Esophagus muscularis mucosa (tissue), 4 donors: Measurements from ENCODE around the gene PFAS. TPM values are rescaled to one million over a fixed set of nuclear protein-coding genes. Genes with fewer than 3 reads are reported as not detected.

ENCODE experiments used
- DNase-seq: peaks from one replicate; pipeline ENCODE4 v3.0.0-alpha.2; 2017; ENCODE audit errors: extremely low spot score
- H3K27ac ChIP-seq, 4 donors: fragments of 200-600 bp; sonication (generic); replicated peaks in 1 of 4; 1 replicate in 3 of 4; 2 replicates in 1 of 4; pipeline ENCODE4 v1.5.1; 2016 to 2019; ENCODE audit warnings: mild to moderate bottlenecking in 1 of 4
- H3K27me3 ChIP-seq, 4 donors: fragments of 200-600 bp; sonication (generic); one replicate each; pipeline versions ENCODE4 v1.5.1 to v1.6.0; 2016 to 2019
- H3K36me3 ChIP-seq, 4 donors: fragments of 200-600 bp; sonication (generic); one replicate each; pipeline ENCODE4 v1.5.1; 2016 to 2019
- H3K4me1 ChIP-seq, 4 donors: fragments of 200-600 bp; sonication (generic); one replicate each; pipeline ENCODE4 v1.5.1; 2016 to 2019
- H3K4me3 ChIP-seq, 4 donors: fragments of 200-600 bp; sonication (generic); 1 replicate in 2 of 4; 2 replicates in 2 of 4; pipeline ENCODE4 v1.5.1; 2016 to 2019; ENCODE audit warnings: mild to moderate bottlenecking in 4 of 4, moderate library complexity in 1 of 4
- H3K9me3 ChIP-seq, 4 donors: fragments of 200-600 bp; sonication (generic); 1 replicate in 3 of 4; 2 replicates in 1 of 4; pipeline ENCODE4 v1.5.1; 2016 to 2019
- CTCF ChIP-seq, 3 experiments: fragments of 200-600 bp in 2 of 3; fragments of 450-650 bp in 1 of 3; sonication (generic) in 2 of 3; IDR thresholded peaks; one replicate each; pipeline ENCODE4 v1.5.1; 2017 to 2019; ENCODE audit warnings: antibody characterized with exemption in 3 of 3, mild to moderate bottlenecking in 2 of 3, moderate library complexity in 1 of 3
- EP300 ChIP-seq: sonication (generic); formaldehyde crosslinking; IDR thresholded peaks from one replicate; pipeline ENCODE4 v1.6.1; 2017; ENCODE audit warnings: antibody characterized with exemption
- POLR2A ChIP-seq: fragments of 450-650 bp; IDR thresholded peaks from one replicate; pipeline ENCODE4 v1.6.1; 2017; ENCODE audit warnings: antibody characterized with exemption, moderate library complexity, mild to moderate bottlenecking, low read depth
- POLR2AphosphoS5 ChIP-seq, 2 donors: sonication (generic); formaldehyde crosslinking; IDR thresholded peaks; one replicate each; pipeline ENCODE4 v1.6.1; 2017; ENCODE audit warnings: antibody characterized with exemption in 2 of 2
- WGBS: methylation state at CpG from one replicate; pipeline ENCODE4 v1.1.5; 2018; 5-methylcytosine and 5-hydroxymethylcytosine counted together
- intact Hi-C: fragments of 100-400 bp; cut with DNase I; formaldehyde crosslinking; loops from one replicate; pipeline ENCODE4 v1.15.1; 2023
- total RNA-seq, 4 donors: library from RNA; depleted of rRNA; stranded (reverse); fragments of >200 nt; gene quantifications; one replicate each; pipeline versions ENCODE4 v1.1.0 to v1.2.1, GENCODE V29; 2016

PFAS gene
- total RNA-seq, 4 donors from 2014 or later, result 8.8 to 15.2 (median 11.2) TPM

- no peak for TF ChIP-seq EP300
- no peak for TF ChIP-seq CTCF (IDR thresholded peaks at IDR 0.05)
- TF ChIP-seq POLR2A, result no peak
- no peak for TF ChIP-seq POLR2AphosphoS5 (IDR thresholded peaks at IDR 0.05)
- intact Hi-C loops, result no loop called here
- peak overlapping the region in 3 of 4 donors; percentile 35 to 50 (median 37) for H3K4me3 ChIP-seq
- no peak for DNase-seq
- 72% methylated on average over 13 of the region's 13 CpGs for WGBS
- H3K9me3 ChIP-seq, result no peaks in the 10 kb centered on the region
- peaks cover 12 to 22% (median 15%) of the 10 kb centered on the region in 4 donors for H3K4me1 ChIP-seq
- no peak overlapping the region for H3K27ac ChIP-seq
- peaks cover 0 to 49% (median 2%) of the 10 kb centered on the region in 4 donors for H3K36me3 ChIP-seq
- peaks cover 0 to 72% (median 18%) of the 10 kb centered on the region in 4 donors for H3K27me3 ChIP-seq
These were observed 63.2 kb downstream of the PFAS start for GRCh38 chr17:8312251-8312650.

- peaks cover 0 to 79% (median 18%) of the 10 kb centered on the region in 4 donors for H3K27me3 ChIP-seq
- intact Hi-C loops, result no loop called here
- peak overlapping the region in 3 of 4 donors; percentile 35 to 50 (median 37) for H3K4me3 ChIP-seq
- no peak for DNase-seq
- H3K36me3 ChIP-seq, result peaks cover 0 to 52% (median 2%) of the 10 kb centered on the region in 4 donors
- no peaks in the 10 kb centered on the region for H3K9me3 ChIP-seq
- H3K4me1 ChIP-seq, result peaks cover 12 to 22% (median 15%) of the 10 kb centered on the region in 4 donors
- WGBS, result 59% methylated on average over 16 of the region's 16 CpGs
- H3K27ac ChIP-seq, result no peak overlapping the region
- TF ChIP-seq POLR2AphosphoS5 (IDR thresholded peaks at IDR 0.05), result no peak
- no peak for TF ChIP-seq CTCF (IDR thresholded peaks at IDR 0.05)
- TF ChIP-seq EP300, result no peak
- no peak for TF ChIP-seq POLR2A
These were observed 63.9 kb downstream of the PFAS start for GRCh38 chr17:8312726-8313600.

- WGBS, result 30% methylated on average over 27 of the region's 29 CpGs
- Histone ChIP-seq H3K36me3 (peaks cover 0 to 69% (median 6%) of the 10 kb centered on the region in 4 donors), H3K27me3 (peaks cover 0 to 87% (median 18%) of the 10 kb centered on the region in 4 donors)
These were observed 66.0 kb downstream of the PFAS start for GRCh38 chr17:8314797-8315763.

More at GRCh38 chr17:8314797-8315763, 66.0 kb downstream of the PFAS start:
- peaks cover 12 to 19% (median 15%) of the 10 kb centered on the region in 4 donors for H3K4me1 ChIP-seq
- H3K27ac ChIP-seq, result no peak overlapping the region
- no peaks in the 10 kb centered on the region for H3K9me3 ChIP-seq
- no peak for DNase-seq
- no peak for TF ChIP-seq POLR2AphosphoS5 (IDR thresholded peaks at IDR 0.05)
- TF ChIP-seq CTCF (IDR thresholded peaks at IDR 0.05), result no peak
- no peak for TF ChIP-seq EP300
- no peak for TF ChIP-seq POLR2A
- H3K4me3 ChIP-seq, result no peak overlapping the region
- intact Hi-C loops, result no loop called here
